Measurements from ENCODE around the gene PTPRN2.
"Not testable (repeated sequence)": the region's sequence is repeated elsewhere in the genome, so short reads cannot be mapped to it uniquely, and the experiment has no call there.

Gene PTPRN2

DNA sequence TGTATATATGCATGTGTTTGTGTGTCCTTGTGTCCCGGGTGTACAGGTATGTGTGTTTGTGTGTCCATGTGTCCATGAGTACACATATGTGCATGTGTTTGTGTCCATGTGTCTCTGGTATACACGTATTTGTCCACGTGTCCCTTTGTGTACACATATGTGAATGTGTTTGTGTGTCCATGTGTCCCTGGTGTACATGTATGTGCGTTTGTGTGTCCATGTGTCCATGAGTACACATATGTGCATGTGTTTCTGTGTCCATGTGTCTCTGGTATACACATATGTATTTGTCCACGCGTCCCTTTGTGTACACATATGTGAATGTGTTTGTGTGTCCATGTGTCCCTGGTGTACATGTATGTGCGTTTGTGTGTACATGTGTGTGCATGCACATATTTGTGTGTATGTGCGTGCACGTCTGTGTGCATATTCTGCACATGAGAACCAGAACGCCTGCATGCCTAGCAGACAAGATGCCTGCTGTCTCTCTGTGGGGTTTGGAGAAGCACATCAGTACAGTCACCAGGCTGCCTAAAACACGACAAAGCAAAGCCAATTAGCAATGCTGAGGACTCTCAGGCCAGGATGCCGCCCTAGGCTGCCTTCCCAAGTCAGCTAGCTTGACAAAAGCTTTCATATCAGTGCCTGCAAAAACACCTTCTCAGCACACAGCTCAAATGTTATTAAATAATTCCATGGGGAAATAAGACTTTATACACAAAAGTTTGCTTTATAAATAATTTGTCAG is 327.8 kb downstream of the PTPRN2 start:
- no peak for DNase-seq

- no peak for DNase-seq
These were observed 328.5 kb downstream of the PTPRN2 start for GRCh38 chr7:158259141-158259540.

DNA sequence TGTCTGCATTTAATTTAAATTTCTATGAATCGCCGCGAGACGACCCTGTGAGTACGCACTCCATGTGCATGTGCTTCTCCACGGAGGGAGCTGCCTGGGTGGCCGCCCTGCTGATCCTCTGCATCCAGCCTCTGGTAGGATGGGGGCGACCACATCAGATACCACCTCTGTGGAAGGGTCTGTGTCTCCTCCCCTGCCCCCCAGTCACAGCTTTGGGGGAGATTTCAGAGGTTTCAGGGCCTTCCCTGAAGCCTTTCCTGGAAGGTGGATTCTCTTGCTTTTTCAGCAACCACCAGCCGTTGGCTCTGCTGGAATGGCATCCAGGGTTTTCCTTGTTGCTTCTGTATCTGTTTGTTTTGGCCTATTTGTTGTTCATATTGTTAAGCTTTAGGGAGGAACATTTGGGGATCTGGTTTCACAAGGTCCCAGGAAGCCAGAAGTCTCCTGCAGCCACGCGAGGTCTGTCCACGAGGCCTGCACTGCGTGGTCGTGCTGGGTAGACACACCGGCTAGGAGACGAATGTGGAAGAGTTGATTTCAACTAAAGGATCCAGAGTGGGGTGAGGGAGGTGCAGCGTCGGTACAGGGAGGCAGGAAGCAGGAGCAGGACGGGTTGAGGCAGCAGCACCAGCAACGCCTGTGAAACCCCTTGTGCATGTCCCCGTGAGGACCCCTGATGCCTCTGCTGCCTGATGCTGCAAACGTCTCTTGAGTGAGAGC is 329.1 kb downstream of the PTPRN2 start:
- no peak for DNase-seq

- DNase-seq, result no peak
These were observed 329.9 kb downstream of the PTPRN2 start for GRCh38 chr7:158257516-158258410.

GRCh38 chr7:158257001-158257400 is 330.6 kb downstream of the PTPRN2 start:
- no peak for DNase-seq

GRCh38 chr7:158256091-158256816 is 331.4 kb downstream of the PTPRN2 start:
- DNase-seq, result no peak

GRCh38 chr7:158255558-158255957 is 332.1 kb downstream of the PTPRN2 start:
- no peak for DNase-seq

DNA sequence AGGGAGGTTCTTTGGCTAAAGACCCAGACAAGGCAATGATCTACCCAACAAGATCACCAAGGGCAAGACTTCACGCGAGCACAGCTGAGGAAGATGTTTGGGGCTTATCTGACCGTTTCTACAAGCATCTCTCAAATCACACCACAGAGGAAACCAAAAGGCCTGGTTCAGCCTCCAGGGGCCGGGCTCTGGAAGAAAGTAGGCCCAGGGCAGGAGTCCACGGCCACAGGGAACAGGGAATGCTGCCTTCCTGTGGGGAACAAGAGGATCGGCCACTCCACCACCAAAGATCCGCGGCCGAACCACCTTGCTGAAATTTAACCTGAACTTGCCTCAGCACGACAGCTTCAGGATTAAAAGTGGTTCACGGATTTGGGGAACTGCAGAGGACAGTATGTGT is 332.5 kb downstream of the PTPRN2 start:
- peak; percentile 1 for DNase-seq

DNA sequence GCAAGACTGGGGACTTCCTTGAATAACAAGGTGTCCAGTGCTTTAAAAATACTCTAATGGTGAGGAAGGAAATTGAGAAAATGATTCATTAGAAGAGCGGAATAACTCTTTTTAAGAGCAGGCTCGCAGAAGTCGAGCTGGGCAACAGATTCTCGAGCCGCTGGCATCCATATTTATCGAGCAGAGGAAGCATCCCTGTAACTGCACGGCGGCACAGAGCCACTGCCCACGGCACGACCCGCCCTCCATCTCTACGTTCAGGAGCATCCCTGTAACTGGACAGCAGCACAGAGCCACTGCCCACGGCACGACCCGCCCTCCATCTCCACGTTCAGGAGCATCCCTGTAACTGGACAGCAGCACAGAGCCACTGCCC is 334.0 kb downstream of the PTPRN2 start:
- not testable (repeated sequence) for DNase-seq

DNA sequence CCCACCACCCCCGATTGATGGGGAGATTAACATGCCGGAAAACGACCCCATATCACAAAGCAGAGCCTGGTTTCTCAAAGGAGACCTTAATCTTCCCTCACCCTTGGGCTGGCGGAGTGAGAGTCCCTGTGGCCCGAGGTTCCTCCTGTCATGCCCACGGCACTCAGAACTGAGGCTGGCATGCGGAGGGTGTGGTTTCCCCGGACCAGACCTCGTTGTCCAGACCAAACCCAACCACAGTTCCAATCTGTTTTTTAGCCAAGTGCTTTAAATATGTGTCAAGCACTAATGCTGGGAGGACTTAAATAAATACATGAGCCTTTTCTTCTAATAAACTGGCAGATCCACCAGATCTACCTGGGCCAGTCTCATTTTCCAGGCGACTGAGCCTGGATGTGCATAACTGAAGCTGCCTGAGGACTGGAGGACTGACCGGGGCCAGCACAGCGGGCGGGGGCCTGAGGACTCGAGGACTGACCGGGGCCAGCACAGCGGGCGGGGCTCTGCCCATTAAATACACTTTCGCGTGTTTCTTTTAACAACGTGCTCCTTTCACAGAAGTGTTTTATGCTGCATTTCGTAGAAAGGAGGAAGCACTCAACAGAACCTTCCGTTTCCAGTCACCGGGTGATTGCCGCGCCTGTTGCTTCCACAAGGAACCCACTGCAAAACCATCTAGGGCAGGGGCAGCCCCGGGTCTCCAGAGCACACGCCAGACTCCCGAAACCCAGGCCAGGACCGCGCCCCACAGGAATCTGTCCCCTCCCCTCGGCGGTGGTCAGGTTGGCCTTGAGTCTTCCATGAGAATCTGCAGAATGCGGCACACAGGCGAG is 334.6 kb downstream of the PTPRN2 start:
- no peak for DNase-seq

DNA sequence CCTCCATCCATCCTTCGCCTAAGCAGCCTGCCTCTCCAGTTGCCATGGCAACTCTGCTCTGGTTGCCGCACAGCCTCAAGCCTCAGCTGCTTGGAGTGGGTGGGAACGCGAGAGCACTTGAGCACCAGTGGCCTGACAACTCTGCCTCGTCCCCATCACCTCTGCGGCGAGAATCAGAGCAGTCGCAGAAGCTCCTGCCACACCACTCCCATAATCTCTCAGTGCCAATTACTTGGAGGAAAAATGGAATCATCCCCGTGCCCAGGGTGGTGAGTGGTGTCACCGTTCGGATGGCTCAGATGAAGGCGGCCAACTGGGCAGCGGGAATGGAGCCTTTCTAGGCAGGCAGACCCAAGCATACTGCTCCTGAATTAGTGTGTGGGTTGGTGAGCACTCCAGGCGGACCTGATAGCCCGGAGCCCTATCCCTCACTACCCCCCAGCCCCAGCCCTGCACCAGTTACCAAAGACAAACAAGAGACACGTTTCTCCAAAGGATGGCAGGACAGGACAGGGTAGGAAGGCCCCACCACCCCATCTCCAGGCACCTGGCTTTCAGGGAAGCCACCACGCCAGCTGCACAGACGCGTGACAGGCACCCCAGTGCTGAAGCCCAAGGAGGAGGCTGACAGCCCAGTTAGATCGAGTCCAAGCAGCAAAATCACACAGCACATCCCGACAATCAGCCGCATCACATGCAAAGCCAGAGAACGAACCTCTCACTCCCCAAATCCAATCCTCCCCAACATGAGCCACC is 335.4 kb downstream of the PTPRN2 start:
- DNase-seq, result no peak

DNA sequence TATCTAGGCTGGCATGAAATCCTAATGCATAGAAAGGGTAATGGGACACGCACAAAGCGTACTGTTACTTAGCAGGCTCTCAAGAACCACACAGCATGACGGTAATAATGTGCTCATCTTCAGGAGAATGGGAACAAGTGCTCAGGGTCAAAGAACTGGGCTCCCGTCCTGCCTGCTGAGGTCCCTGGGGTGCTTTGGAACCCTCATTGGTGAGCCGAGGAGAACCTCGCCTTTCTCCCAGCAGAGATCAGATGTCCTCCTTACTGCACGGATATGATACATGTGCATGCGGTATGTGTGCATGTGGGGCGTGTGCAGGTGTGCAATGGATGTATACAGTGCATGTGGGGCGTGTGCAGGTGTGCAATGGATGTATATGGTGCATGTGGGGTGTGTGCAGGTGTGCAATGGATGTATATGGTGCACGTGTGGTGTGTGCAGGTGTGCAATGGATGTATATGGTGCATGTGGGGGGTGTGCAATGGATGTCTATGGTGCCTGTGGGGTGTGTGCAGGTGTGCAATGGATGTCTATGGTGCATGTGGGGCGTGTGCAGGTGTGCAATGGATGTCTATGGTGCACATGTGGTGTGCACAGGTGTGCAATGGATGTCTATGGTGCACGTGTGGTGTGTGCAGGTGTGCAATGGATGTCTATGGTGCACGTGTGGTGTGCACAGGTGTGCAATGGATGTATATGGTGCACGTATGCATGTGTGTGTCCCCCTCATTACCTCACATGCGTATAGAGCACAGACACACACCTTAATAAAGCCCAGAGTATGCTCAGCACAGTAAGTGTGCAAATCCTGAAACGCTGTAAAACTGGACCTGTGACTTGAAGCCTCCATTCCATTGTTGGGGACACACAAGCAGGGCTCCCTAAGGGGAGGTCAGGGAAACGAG is 336.3 kb downstream of the PTPRN2 start:
- DNase-seq, result no peak

DNA sequence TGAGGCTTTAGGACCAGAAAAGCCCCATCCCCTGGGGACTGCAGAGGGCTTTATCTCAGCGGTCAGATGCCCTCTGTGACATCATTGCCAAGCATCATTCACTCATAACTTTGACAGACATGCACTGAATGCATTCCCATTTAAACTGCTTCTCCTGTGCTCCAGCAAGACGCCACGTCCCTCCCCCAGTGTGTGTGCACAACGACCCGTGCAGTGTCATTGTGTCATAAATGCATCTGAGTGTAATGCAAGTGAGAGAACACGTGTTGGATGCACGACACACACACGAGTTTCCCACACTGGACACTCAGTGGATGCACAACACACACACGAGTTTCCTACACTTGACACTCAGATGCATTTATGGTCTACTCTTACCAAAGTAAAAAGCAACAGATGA is 337.9 kb downstream of the PTPRN2 start:
- no peak for DNase-seq

GRCh38 chr7:158248816-158249215 is 338.8 kb downstream of the PTPRN2 start:
- DNase-seq, result no peak

- DNase-seq, result no peak
These were observed 339.7 kb downstream of the PTPRN2 start for GRCh38 chr7:158247758-158248487.

DNA sequence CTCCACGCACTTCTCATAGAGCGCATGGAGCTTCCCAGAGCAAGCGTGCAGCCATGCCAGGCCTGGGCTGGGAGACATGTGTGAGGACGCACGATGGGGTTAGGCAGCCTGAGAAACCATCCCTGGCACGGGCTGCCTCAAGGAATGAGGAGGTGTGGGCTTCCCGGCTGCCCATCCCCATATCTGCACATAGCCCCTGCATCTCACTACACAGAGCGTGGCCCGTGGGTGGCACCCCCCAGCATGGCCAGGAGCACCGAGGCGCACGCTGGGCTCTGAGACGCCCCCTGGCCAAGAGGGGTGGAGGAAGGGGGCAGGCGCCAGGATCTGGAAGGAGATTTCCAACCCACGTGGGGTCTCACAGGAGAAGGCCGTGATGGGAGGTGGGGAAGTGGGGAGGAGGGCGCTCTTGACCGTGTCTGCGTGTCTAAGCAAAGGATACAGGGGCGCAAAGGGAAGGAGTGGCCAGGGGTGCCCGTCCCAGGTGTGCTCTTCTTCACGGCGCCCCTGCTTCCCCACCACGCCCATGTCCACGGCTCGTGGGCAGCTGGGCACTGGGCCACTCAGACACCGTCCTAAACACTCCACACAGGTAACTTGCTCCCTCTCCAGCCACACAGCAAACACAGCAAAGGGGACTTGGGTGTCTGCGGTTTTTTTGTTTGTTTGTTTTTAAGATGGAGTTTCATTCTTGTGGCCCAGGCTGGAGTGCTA is 340.5 kb downstream of the PTPRN2 start:
- peak; percentile 7 for DNase-seq

GRCh38 chr7:158246272-158246959 is 341.2 kb downstream of the PTPRN2 start:
- DNase-seq, result no peak

- no peak for DNase-seq
These were observed 341.9 kb downstream of the PTPRN2 start for GRCh38 chr7:158245724-158246041.
